SK-MEL-5 (cell line): ENCODE results near the gene ATF6. TPM values are rescaled to one million over a fixed set of nuclear protein-coding genes. Genes with fewer than 3 reads are reported as not detected.
"Not testable (repeated sequence)": the region's sequence is repeated elsewhere in the genome, so short reads cannot be mapped to it uniquely, and the experiment has no call there.

Experiments used
- DNase-seq: peaks from one replicate; pipeline ENCODE4 v3.0.0-alpha.2; 2016; ENCODE audit warnings: low read depth, low spot score
- in situ Hi-C: cut with HindIII; loops from 2 replicates; pipeline ENCODE4 v1.10.0; 2016; ENCODE audit warnings: low sequenced_read_pairs, high pct_unique_total_duplicates, low pct_unique_long_range_greater_than_20kb
- total RNA-seq: library from RNA; depleted of rRNA; stranded (reverse); fragments of >200 nt; shearing (Covaris generic); gene quantifications from 2 replicates; pipeline ENCODE4 v1.2.3, GENCODE V29; 2014

Gene ATF6
- total RNA-seq, 1 experiment from 2014 or later: 38.8 TPM

GRCh38 chr1:161805399-161806197, 39.5 kb downstream of the ATF6 start:
- in situ Hi-C loops: no loop called here

GRCh38 chr1:161809202-161809601, 43.1 kb downstream of the ATF6 start:
- in situ Hi-C loops: not testable (repeated sequence)

More at GRCh38 chr1:161805399-161806197, 39.5 kb downstream of the ATF6 start:
- DNase-seq: no peak

GRCh38 chr1:161809656-161810055, 43.5 kb downstream of the ATF6 start:
- in situ Hi-C loops, DNase-seq: not testable (repeated sequence)

More at GRCh38 chr1:161809202-161809601, 43.1 kb downstream of the ATF6 start:
- not testable (repeated sequence) for DNase-seq

- DNase-seq: no peak
- in situ Hi-C loops: no loop called here
Observed at GRCh38 chr1:161810780-161811179, 44.7 kb downstream of the ATF6 start.

- in situ Hi-C loops: no loop called here
- DNase-seq: no peak
Observed at GRCh38 chr1:161816201-161816600, 50.1 kb downstream of the ATF6 start.

- in situ Hi-C loops: no loop called here
- no peak for DNase-seq
Observed at GRCh38 chr1:161817176-161817730, 51.1 kb downstream of the ATF6 start.

GRCh38 chr1:161820914-161821313, 54.8 kb downstream of the ATF6 start:
- in situ Hi-C loops: no loop called here
- no peak for DNase-seq

- in situ Hi-C loops: no loop called here
Observed at GRCh38 chr1:161824618-161825017, 58.5 kb downstream of the ATF6 start.

GRCh38 chr1:161825831-161826230, 59.7 kb downstream of the ATF6 start:
- in situ Hi-C loops: no loop called here
- no peak for DNase-seq

More at GRCh38 chr1:161824618-161825017, 58.5 kb downstream of the ATF6 start:
- DNase-seq: no peak

GRCh38 chr1:161826478-161826877, 60.4 kb downstream of the ATF6 start:
- DNase-seq: no peak
- in situ Hi-C loops: no loop called here

GRCh38 chr1:161827786-161828185, 61.7 kb downstream of the ATF6 start:
- DNase-seq: no peak
- in situ Hi-C loops: no loop called here

- in situ Hi-C loops, DNase-seq: not testable (repeated sequence)
Observed at GRCh38 chr1:161832299-161832907, 66.3 kb downstream of the ATF6 start.

- in situ Hi-C loops: no loop called here
- DNase-seq: peak; percentile 17
Observed at GRCh38 chr1:161834967-161835550, 68.9 kb downstream of the ATF6 start.

- no peak for DNase-seq
- in situ Hi-C loops: no loop called here
Observed at GRCh38 chr1:161836018-161836417, 69.9 kb downstream of the ATF6 start.

GRCh38 chr1:161838362-161838761, 72.2 kb downstream of the ATF6 start:
- no peak for DNase-seq
- in situ Hi-C loops: no loop called here

GRCh38 chr1:161838885-161839284, 72.8 kb downstream of the ATF6 start:
- no peak for DNase-seq
- in situ Hi-C loops: no loop called here

- in situ Hi-C loops: no loop called here
- no peak for DNase-seq
Observed at GRCh38 chr1:161839591-161839990, 73.5 kb downstream of the ATF6 start.

- no peak for DNase-seq
- in situ Hi-C loops: no loop called here
Observed at GRCh38 chr1:161840363-161840762, 74.2 kb downstream of the ATF6 start.
